Transverse colon (tissue), 4 donors: Measurements from ENCODE around the gene SNX1. TPM values are rescaled to one million over a fixed set of nuclear protein-coding genes. Genes with fewer than 3 reads are reported as not detected.

ENCODE experiments used
- DNase-seq: peaks from one replicate; pipeline ENCODE4 v3.0.0-alpha.2; 2019
- H3K27ac ChIP-seq, 4 donors: fragments of 200-600 bp; sonication (generic); 2 replicates each; pipeline ENCODE4 v1.5.1; 2016 to 2018; ENCODE audit warnings: inconsistent platforms in 4 of 4
- H3K27me3 ChIP-seq: fragments of 200-600 bp; sonication (generic); 2 replicates; pipeline ENCODE4 v1.5.1; 2017; ENCODE audit warnings: inconsistent platforms
- H3K36me3 ChIP-seq, 4 donors: fragments of 200-600 bp; sonication (generic); 2 replicates each; pipeline ENCODE4 v1.5.1; 2017 to 2019; ENCODE audit warnings: inconsistent platforms in 4 of 4
- H3K4me1 ChIP-seq, 4 donors: fragments of 200-600 bp; sonication (generic); 2 replicates each; pipeline ENCODE4 v1.5.1; 2017 to 2020; ENCODE audit warnings: inconsistent platforms in 4 of 4
- H3K4me3 ChIP-seq, 4 donors: fragments of 200-600 bp; sonication (generic); 1 replicate in 1 of 4; 2 replicates in 3 of 4; pipeline versions ENCODE4 v1.5.1 to v1.6.1; 2017 to 2019; ENCODE audit warnings: inconsistent platforms in 4 of 4
- H3K9me3 ChIP-seq, 2 donors: fragments of 200-600 bp; sonication (generic); 2 replicates each; pipeline ENCODE4 v1.5.1; 2017 to 2019; ENCODE audit warnings: inconsistent platforms in 2 of 2
- CTCF ChIP-seq, 5 experiments: fragments of 200-600 bp in 3 of 5; fragments of 450-650 bp in 2 of 5; sonication (generic) in 3 of 5; IDR thresholded peaks; 1 replicate in 2 of 5; 2 replicates in 3 of 5; pipeline ENCODE4 v1.5.1; 2016 to 2017; ENCODE audit warnings: antibody characterized with exemption in 5 of 5, inconsistent platforms in 3 of 5, mild to moderate bottlenecking in 2 of 5, moderate library complexity in 1 of 5
- EP300 ChIP-seq: sonication (generic); formaldehyde crosslinking; IDR thresholded peaks from one replicate; pipeline ENCODE4 v1.6.1; 2017; ENCODE audit warnings: antibody characterized with exemption, low read depth
- POLR2A ChIP-seq: fragments of 450-650 bp; IDR thresholded peaks from one replicate; pipeline ENCODE4 v1.6.1; 2016; ENCODE audit warnings: antibody characterized with exemption, mild to moderate bottlenecking, moderate library complexity
- POLR2AphosphoS5 ChIP-seq, 3 donors: sonication (generic); formaldehyde crosslinking; IDR thresholded peaks; one replicate each; pipeline ENCODE4 v1.6.1; 2016; ENCODE audit warnings: antibody characterized with exemption in 3 of 3
- WGBS, 2 donors: methylation state at CpG; one replicate each; pipeline ENCODE4 v1.1.5; 2018; ENCODE audit warnings: low coverage in 1 of 2; 5-methylcytosine and 5-hydroxymethylcytosine counted together
- in situ Hi-C, 4 donors: fragments of 200-750 bp; cut with MboI; loops; one replicate each; pipeline versions ENCODE4 v1.15.0 to v1.15.1; 2017; ENCODE audit warnings: low sequenced_read_pairs in 3 of 4, low pct_ligation_motif_present in 1 of 4, low pct_unique_long_range_greater_than_20kb in 1 of 4
- intact Hi-C: fragments of 100-400 bp; cut with DNase I; formaldehyde crosslinking; loops from one replicate; pipeline ENCODE4 v1.15.1; 2023; ENCODE audit warnings: low total_unique reads
- total RNA-seq, 4 donors: library from RNA; depleted of rRNA; stranded (reverse); fragments of >200 nt; gene quantifications; one replicate each; pipeline ENCODE4 v1.1.0, GENCODE V29; 2016

The SNX1 gene
- total RNA-seq, 4 donors from 2014 or later, result 42.4 to 91.0 (median 65.4) TPM

DNA sequence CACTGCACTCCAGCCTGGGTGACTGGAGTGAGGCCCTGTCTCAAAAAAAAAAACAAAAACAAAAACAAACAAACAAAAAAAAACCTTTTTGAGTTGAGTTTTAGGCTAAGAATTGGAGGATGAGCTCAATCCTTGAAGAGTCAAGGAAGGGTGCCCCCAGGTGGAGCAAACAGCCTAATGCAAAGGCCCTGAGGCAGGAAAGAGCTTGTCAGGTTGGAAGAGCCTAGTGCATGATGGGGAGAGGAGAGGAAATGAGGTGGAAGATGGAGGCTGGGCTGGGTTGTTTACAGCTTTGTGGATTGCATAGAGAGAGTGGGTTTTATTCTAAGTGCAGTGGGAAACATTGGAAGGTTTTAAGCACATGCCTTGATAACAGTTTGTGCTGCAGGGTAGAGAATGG is 53.6 kb downstream of the SNX1 start:
- no peak for DNase-seq
- intact Hi-C loops, result no loop called here
- peaks cover 26% of the 10 kb centered on the region for H3K27me3 ChIP-seq
- peaks cover 13 to 28% (median 24%) of the 10 kb centered on the region in 4 donors for H3K4me1 ChIP-seq
- H3K36me3 ChIP-seq, result peaks cover 0 to 3% (median 0%) of the 10 kb centered on the region in 4 donors
- in situ Hi-C loops, result no loop called here
- H3K27ac ChIP-seq, result no peak overlapping the region
- H3K4me3 ChIP-seq, result no peak overlapping the region
- no peak for TF ChIP-seq POLR2A
- TF ChIP-seq EP300, result no peak
- no peak for TF ChIP-seq POLR2AphosphoS5 (IDR thresholded peaks at IDR 0.05)
- no peak for TF ChIP-seq CTCF (IDR thresholded peaks at IDR 0.05)
- no peaks in the 10 kb centered on the region for H3K9me3 ChIP-seq

- 60 to 78% methylated on average over 1 to 9 of the region's 9 CpGs for WGBS, 2 donors
Measured at GRCh38 chr15:64149893-64150578, 54.3 kb downstream of the SNX1 start.

GRCh38 chr15:64151727-64152506 is 56.1 kb downstream of the SNX1 start, which contains the start of gene SNX22:
Gene SNX22 (plus strand): TSS chr15:64151731. CDS start chr15:64151776, 45 bp downstream.
- Histone ChIP-seq H3K4me1 (peaks cover 13 to 28% (median 24%) of the 10 kb centered on the region in 4 donors), H3K36me3 (peaks cover 0 to 17% (median 5%) of the 10 kb centered on the region in 4 donors), H3K9me3 (no peaks in the 10 kb centered on the region), H3K27ac (peak within 1 kb of the TSS in 1 of 4 donors; percentile 5), H3K4me3 (peak within 1 kb of the TSS; percentile 21 to 66 (median 36)), H3K27me3 (peaks cover 26% of the 10 kb centered on the region)
- 1% methylated on average over 68 of the region's 83 CpGs; no CpG with 5 or more reads in 1 of the 2 donors for WGBS, 2 donors
- intact Hi-C loops (no loop called here), in situ Hi-C loops (no loop called here)
- peak; percentile 33 for DNase-seq
- TF ChIP-seq POLR2AphosphoS5 (IDR thresholded peaks at IDR 0.05) (no peak), POLR2A (no peak)

More at GRCh38 chr15:64149893-64150578, 54.3 kb downstream of the SNX1 start:
- no peak for DNase-seq
- Histone ChIP-seq H3K36me3 (no peaks in the 10 kb centered on the region), H3K27ac (no peak overlapping the region), H3K9me3 (no peaks in the 10 kb centered on the region), H3K4me1 (peaks cover 13 to 28% (median 24%) of the 10 kb centered on the region in 4 donors), H3K4me3 (no peak overlapping the region), H3K27me3 (peaks cover 26% of the 10 kb centered on the region)
- no peak for TF ChIP-seq EP300
- TF ChIP-seq POLR2AphosphoS5 (IDR thresholded peaks at IDR 0.05), result no peak
- TF ChIP-seq CTCF (IDR thresholded peaks at IDR 0.05), result no peak
- no peak for TF ChIP-seq POLR2A
- in situ Hi-C loops (no loop called here), intact Hi-C loops (no loop called here)

- in situ Hi-C loops, result no loop called here
- TF ChIP-seq POLR2A (no peak), CTCF (IDR thresholded peaks at IDR 0.05) (no peak), POLR2AphosphoS5 (IDR thresholded peaks at IDR 0.05) (no peak), EP300 (no peak)
- intact Hi-C loops, result no loop called here
- Histone ChIP-seq H3K4me1 (peaks cover 13 to 28% (median 24%) of the 10 kb centered on the region in 4 donors), H3K4me3 (peak overlapping the region in 3 of 4 donors; percentile 23 to 66 (median 50)), H3K9me3 (no peaks in the 10 kb centered on the region), H3K27me3 (peaks cover 26% of the 10 kb centered on the region), H3K27ac (no peak overlapping the region), H3K36me3 (peaks cover 0 to 25% (median 9%) of the 10 kb centered on the region in 4 donors)
- peak; percentile 23 for DNase-seq
- 29% methylated on average over 27 of the region's 27 CpGs; no CpG with 5 or more reads in 1 of the 2 donors for WGBS, 2 donors
Measured at GRCh38 chr15:64152507-64153387, 57.0 kb downstream of the SNX1 start.
